ENCODE results near the gene ACTN3. TPM values are rescaled to one million over a fixed set of nuclear protein-coding genes. Genes with fewer than 3 reads are reported as not detected.

The ACTN3 gene
- total RNA-seq, 2 experiments from 2014 or later: 0.07 TPM; not detected in 1

GRCh38 chr11:66546966-66547661 lies 411 bp downstream of the ACTN3 start:
- no peak overlapping the region for H3K27ac Mint-ChIP-seq
- intact Hi-C loops (cut with micrococcal nuclease): loop anchor here (1.0 to 10.0 kb wide), 6 partner anchors 36 to 408 kb away; partner anchors contain the start of genes BBS1, PC, RBM14 and RBM4
- no peaks in the 10 kb centered on the region for H3K9me3 Mint-ChIP-seq
- peaks cover 18% of the 10 kb centered on the region for H3K4me1 Mint-ChIP-seq (ENCODE audit: low read depth)
- H3K36me3 Mint-ChIP-seq (ENCODE audit: low read depth): peaks cover 3% of the 10 kb centered on the region
- CTCF ChIA-PET: interaction anchor here (0.6 to 2.1 kb wide), 7 partner anchors 20 to 393 kb away, joined by 3 to 6 read pairs (median 3); partner anchors contain the start of gene MRPL11
- no peak for DNase-seq
- peak overlapping the region; percentile 75 for H3K4me3 Mint-ChIP-seq
- H3K27me3 Mint-ChIP-seq (ENCODE audit: low read depth): no peaks in the 10 kb centered on the region

GRCh38 chr11:66547662-66548009 lies 933 bp downstream of the ACTN3 start:
- H3K4me3 Mint-ChIP-seq: no peak overlapping the region
- intact Hi-C loops (cut with micrococcal nuclease): loop anchor here (2.0 to 10.0 kb wide), 3 partner anchors 37 to 407 kb away; partner anchors contain the start of genes BBS1, PC and RBM14

GRCh38 chr11:66548041-66548440 lies 1.3 kb downstream of the ACTN3 start:
- intact Hi-C loops (cut with micrococcal nuclease): loop anchor here (10.0 kb wide), 1 partner anchor 407 kb away; the partner anchor contains the start of gene PC
- peaks cover 2% of the 10 kb centered on the region for H3K36me3 Mint-ChIP-seq (ENCODE audit: low read depth)

More at GRCh38 chr11:66547662-66548009, 933 bp downstream of the ACTN3 start:
- CTCF ChIA-PET: interaction anchor here (1.0 kb wide), 1 partner anchor 20 kb away, joined by 3 read pairs; no protein-coding TSS in a partner anchor
- no peak overlapping the region for H3K27ac Mint-ChIP-seq
- peaks cover 2% of the 10 kb centered on the region for H3K36me3 Mint-ChIP-seq (ENCODE audit: low read depth)
- H3K27me3 Mint-ChIP-seq (ENCODE audit: low read depth): no peaks in the 10 kb centered on the region
- no peaks in the 10 kb centered on the region for H3K9me3 Mint-ChIP-seq
- no peak for DNase-seq
- peaks cover 18% of the 10 kb centered on the region for H3K4me1 Mint-ChIP-seq (ENCODE audit: low read depth)

GRCh38 chr11:66548774-66549630 lies 2.3 kb downstream of the ACTN3 start:
- H3K27ac Mint-ChIP-seq: no peak overlapping the region
- no peaks in the 10 kb centered on the region for H3K27me3 Mint-ChIP-seq (ENCODE audit: low read depth)
- peaks cover 10% of the 10 kb centered on the region for H3K4me1 Mint-ChIP-seq (ENCODE audit: low read depth)
- CTCF ChIA-PET: interaction anchor here (1.0 kb wide), 1 partner anchor 128 kb away, joined by 3 read pairs; the partner anchor contains the start of gene RBM4B
- DNase-seq: no peak
- H3K36me3 Mint-ChIP-seq (ENCODE audit: low read depth): no peaks in the 10 kb centered on the region
- no peaks in the 10 kb centered on the region for H3K9me3 Mint-ChIP-seq
- intact Hi-C loops (cut with micrococcal nuclease): loop anchor here (10.0 kb wide), 1 partner anchor 406 kb away; the partner anchor contains the start of gene PC
- no peak overlapping the region for H3K4me3 Mint-ChIP-seq

More at GRCh38 chr11:66548041-66548440, 1.3 kb downstream of the ACTN3 start:
- Mint-ChIP-seq H3K4me1 (ENCODE audit: low read depth) (peaks cover 18% of the 10 kb centered on the region), H3K9me3 (no peaks in the 10 kb centered on the region), H3K4me3 (no peak overlapping the region), H3K27me3 (ENCODE audit: low read depth) (no peaks in the 10 kb centered on the region), H3K27ac (no peak overlapping the region)
- no peak for DNase-seq
- CTCF ChIA-PET: interaction anchor here (1.0 kb wide), 1 partner anchor 129 kb away, joined by 3 read pairs; the partner anchor contains the start of gene RBM4B

GRCh38 chr11:66549696-66550095 lies 3.0 kb downstream of the ACTN3 start:
- Mint-ChIP-seq H3K4me1 (ENCODE audit: low read depth) (peaks cover 5% of the 10 kb centered on the region), H3K4me3 (no peak overlapping the region), H3K27me3 (ENCODE audit: low read depth) (no peaks in the 10 kb centered on the region), H3K27ac (no peak overlapping the region), H3K9me3 (no peaks in the 10 kb centered on the region), H3K36me3 (ENCODE audit: low read depth) (no peaks in the 10 kb centered on the region)
- intact Hi-C loops (cut with micrococcal nuclease): loop anchor here (10.0 kb wide), 1 partner anchor 405 kb away; the partner anchor contains the start of gene PC
- DNase-seq: no peak
- CTCF ChIA-PET: no interaction called here

- Mint-ChIP-seq H3K27me3 (ENCODE audit: low read depth) (no peaks in the 10 kb centered on the region), H3K4me3 (no peak overlapping the region), H3K36me3 (ENCODE audit: low read depth) (no peaks in the 10 kb centered on the region), H3K4me1 (ENCODE audit: low read depth) (peaks cover 2% of the 10 kb centered on the region), H3K27ac (no peak overlapping the region), H3K9me3 (no peaks in the 10 kb centered on the region)
- CTCF ChIA-PET: no interaction called here
- DNase-seq: no peak
- intact Hi-C loops (cut with micrococcal nuclease): no loop called here
These were observed 4.2 kb downstream of the ACTN3 start for GRCh38 chr11:66550887-66551286.

GRCh38 chr11:66554602-66555001 lies 7.9 kb downstream of the ACTN3 start:
- intact Hi-C loops (cut with micrococcal nuclease): no loop called here
- Mint-ChIP-seq H3K27ac (no peak overlapping the region), H3K4me3 (no peak overlapping the region), H3K36me3 (ENCODE audit: low read depth) (no peaks in the 10 kb centered on the region), H3K27me3 (ENCODE audit: low read depth) (peaks cover 6% of the 10 kb centered on the region), H3K9me3 (no peaks in the 10 kb centered on the region), H3K4me1 (ENCODE audit: low read depth) (no peaks in the 10 kb centered on the region)
- no peak for DNase-seq
- CTCF ChIA-PET: interaction anchor here (1.3 to 1.6 kb wide), 2 partner anchors 15 to 75 kb away, joined by 4 to 5 read pairs; partner anchors contain the start of gene DPP3

- Mint-ChIP-seq H3K27ac (no peak overlapping the region), H3K4me1 (ENCODE audit: low read depth) (no peaks in the 10 kb centered on the region), H3K4me3 (no peak overlapping the region), H3K36me3 (ENCODE audit: low read depth) (no peaks in the 10 kb centered on the region), H3K27me3 (ENCODE audit: low read depth) (peaks cover 6% of the 10 kb centered on the region), H3K9me3 (no peaks in the 10 kb centered on the region)
- intact Hi-C loops (cut with micrococcal nuclease): no loop called here
- CTCF ChIA-PET: interaction anchor here (1.3 to 1.6 kb wide), 2 partner anchors 14 to 76 kb away, joined by 4 to 5 read pairs; partner anchors contain the start of gene DPP3
- DNase-seq: no peak
These were observed 8.7 kb downstream of the ACTN3 start for GRCh38 chr11:66555416-66555815.

- CTCF ChIA-PET: no interaction called here
- Mint-ChIP-seq H3K4me1 (ENCODE audit: low read depth) (no peaks in the 10 kb centered on the region), H3K27ac (no peak overlapping the region), H3K9me3 (no peaks in the 10 kb centered on the region), H3K36me3 (ENCODE audit: low read depth) (no peaks in the 10 kb centered on the region), H3K4me3 (no peak overlapping the region), H3K27me3 (ENCODE audit: low read depth) (peaks cover 6% of the 10 kb centered on the region)
- intact Hi-C loops (cut with micrococcal nuclease): no loop called here
- DNase-seq: no peak
These were observed 9.4 kb downstream of the ACTN3 start for GRCh38 chr11:66556086-66556485.

- H3K27me3 Mint-ChIP-seq (ENCODE audit: low read depth): peaks cover 6% of the 10 kb centered on the region
- H3K4me1 Mint-ChIP-seq (ENCODE audit: low read depth): no peaks in the 10 kb centered on the region
- CTCF ChIA-PET: no interaction called here
- no peaks in the 10 kb centered on the region for H3K9me3 Mint-ChIP-seq
- intact Hi-C loops (cut with micrococcal nuclease): no loop called here
- H3K36me3 Mint-ChIP-seq (ENCODE audit: low read depth): no peaks in the 10 kb centered on the region
- no peak overlapping the region for H3K27ac Mint-ChIP-seq
- no peak overlapping the region for H3K4me3 Mint-ChIP-seq
- DNase-seq: no peak
These were observed 11.1 kb downstream of the ACTN3 start for GRCh38 chr11:66557733-66558326.

GRCh38 chr11:66559142-66559865 lies 12.6 kb downstream of the ACTN3 start:
- CTCF ChIA-PET: interaction anchor here (0.6 to 0.8 kb wide), 2 partner anchors 115 to 118 kb away, joined by 3 read pairs; partner anchors contain the start of gene RBM4B
- Mint-ChIP-seq H3K4me1 (ENCODE audit: low read depth) (no peaks in the 10 kb centered on the region), H3K4me3 (no peak overlapping the region), H3K27ac (no peak overlapping the region), H3K27me3 (ENCODE audit: low read depth) (peaks cover 6% of the 10 kb centered on the region), H3K9me3 (no peaks in the 10 kb centered on the region), H3K36me3 (ENCODE audit: low read depth) (no peaks in the 10 kb centered on the region)
- intact Hi-C loops (cut with micrococcal nuclease): no loop called here
- DNase-seq: peak; percentile 19

All from activated naive CD4-positive, alpha-beta T cell treated with anti-CD3 and anti-CD28 coated beads for 36 hours (primary cell).